ENCODE data around the gene SLC35F3.
A peak's percentile ranks its signal among the peaks of the same experiment; 100 is the strongest.

Gene SLC35F3

DNA sequence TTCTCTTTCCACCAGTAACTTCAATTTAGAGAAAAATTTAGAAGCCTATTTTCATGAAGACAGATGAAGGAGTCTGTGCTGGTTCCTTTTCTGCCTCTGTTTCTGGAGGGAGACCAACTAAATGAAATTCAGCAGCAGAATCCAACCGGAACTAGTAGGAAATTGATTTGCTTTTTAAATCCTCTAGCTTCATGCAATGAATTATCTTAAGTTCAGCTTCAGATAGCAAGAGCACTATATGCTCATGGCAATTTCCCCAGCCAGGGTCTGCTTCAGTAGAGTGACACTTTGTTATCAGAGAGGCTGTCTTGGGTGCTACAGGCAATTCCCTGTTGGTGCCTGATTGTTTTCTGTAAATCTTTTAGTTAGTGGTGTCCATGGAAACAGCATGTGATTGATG is 189.7 kb downstream of the SLC35F3 start:
- Histone ChIP-seq H2AFZ (ENCODE audit: low read length, unreplicated experiment) (no peak overlapping the region), H3K27ac (ENCODE audit: low read depth, low read length) (no peak overlapping the region), H3K27me3 (ENCODE audit: insufficient read depth, low read length) (peaks cover 13% of the 10 kb centered on the region; the same call in 1 of the 2 replicates), H3K4me3 (ENCODE audit: low read depth, low read length) (no peak overlapping the region), H3K36me3 (ENCODE audit: insufficient read depth, low read length) (no peaks in the 10 kb centered on the region), H3K4me1 (ENCODE audit: control insufficient read depth, insufficient read depth, low read length, unreplicated experiment) (no peaks in the 10 kb centered on the region), H3K79me2 (ENCODE audit: control insufficient read depth, insufficient read depth, low read length, unreplicated experiment) (no peaks in the 10 kb centered on the region)

GRCh38 chr1:234096161-234096770 is 191.8 kb downstream of the SLC35F3 start:
- H3K4me3 ChIP-seq (ENCODE audit: low read depth, low read length) = no peak overlapping the region
- no peaks in the 10 kb centered on the region for H3K79me2 ChIP-seq (ENCODE audit: control insufficient read depth, insufficient read depth, low read length, unreplicated experiment)
- no peak overlapping the region for H2AFZ ChIP-seq (ENCODE audit: low read length, unreplicated experiment)
- peaks cover 17% of the 10 kb centered on the region for H3K27me3 ChIP-seq (ENCODE audit: insufficient read depth, low read length)
- H3K27ac ChIP-seq (ENCODE audit: low read depth, low read length) = no peak overlapping the region
- H3K36me3 ChIP-seq (ENCODE audit: insufficient read depth, low read length) = no peaks in the 10 kb centered on the region
- H3K4me1 ChIP-seq (ENCODE audit: control insufficient read depth, insufficient read depth, low read length, unreplicated experiment) = no peaks in the 10 kb centered on the region

- no peaks in the 10 kb centered on the region for H3K4me1 ChIP-seq (ENCODE audit: control insufficient read depth, insufficient read depth, low read length, unreplicated experiment)
- H3K27ac ChIP-seq (ENCODE audit: low read depth, low read length) = no peak overlapping the region
- H2AFZ ChIP-seq (ENCODE audit: low read length, unreplicated experiment) = no peak overlapping the region
- H3K79me2 ChIP-seq (ENCODE audit: control insufficient read depth, insufficient read depth, low read length, unreplicated experiment) = no peaks in the 10 kb centered on the region
- H3K27me3 ChIP-seq (ENCODE audit: insufficient read depth, low read length) = peaks cover 27% of the 10 kb centered on the region
- no peak overlapping the region for H3K4me3 ChIP-seq (ENCODE audit: low read depth, low read length)
- H3K36me3 ChIP-seq (ENCODE audit: insufficient read depth, low read length) = no peaks in the 10 kb centered on the region
These were observed 198.1 kb downstream of the SLC35F3 start for GRCh38 chr1:234102583-234102982.

DNA sequence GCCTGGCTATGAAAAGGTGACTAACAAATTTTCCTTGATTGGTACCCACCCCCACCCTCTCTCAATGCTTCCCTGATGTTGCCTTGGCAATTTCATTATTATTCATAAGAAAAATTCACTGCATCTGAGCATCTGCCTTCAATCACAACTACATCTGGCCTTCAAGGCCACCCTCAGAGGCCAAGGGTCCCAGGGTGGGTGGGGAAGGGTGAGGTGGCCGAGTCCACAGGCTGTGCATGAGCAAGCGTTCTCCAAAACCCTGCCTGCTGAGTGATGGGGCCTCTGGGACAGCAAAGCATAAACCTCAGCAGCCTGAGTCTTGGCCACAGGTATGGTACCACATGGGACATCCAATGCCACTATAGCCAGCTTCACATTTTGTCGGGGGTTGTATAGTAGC is 198.7 kb downstream of the SLC35F3 start:
- H3K79me2 ChIP-seq (ENCODE audit: control insufficient read depth, insufficient read depth, low read length, unreplicated experiment) = no peaks in the 10 kb centered on the region
- H3K36me3 ChIP-seq (ENCODE audit: insufficient read depth, low read length) = no peaks in the 10 kb centered on the region
- H3K27ac ChIP-seq (ENCODE audit: low read depth, low read length) = no peak overlapping the region
- H3K4me3 ChIP-seq (ENCODE audit: low read depth, low read length) = no peak overlapping the region
- H3K27me3 ChIP-seq (ENCODE audit: insufficient read depth, low read length) = peaks cover 27% of the 10 kb centered on the region
- H2AFZ ChIP-seq (ENCODE audit: low read length, unreplicated experiment) = no peak overlapping the region
- H3K4me1 ChIP-seq (ENCODE audit: control insufficient read depth, insufficient read depth, low read length, unreplicated experiment) = no peaks in the 10 kb centered on the region

DNA sequence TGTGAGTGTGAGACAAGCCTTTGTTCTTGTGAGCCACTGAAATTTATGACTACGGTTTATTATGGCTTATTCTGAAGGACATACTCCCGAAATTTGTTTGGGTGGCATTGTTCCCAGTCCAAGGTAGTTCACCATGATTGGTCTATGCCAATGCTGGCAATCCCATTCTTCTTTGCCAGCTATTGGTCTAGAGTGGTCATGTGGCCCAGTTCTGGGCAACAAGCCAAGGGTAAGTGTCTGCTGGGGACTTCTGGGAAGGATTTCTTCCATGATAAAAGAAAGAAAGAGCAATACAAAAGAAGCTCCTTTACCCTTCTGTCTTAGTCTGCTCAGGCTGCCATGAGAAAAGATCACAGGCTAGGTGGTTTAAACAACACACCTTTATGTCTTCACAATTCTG is 201.6 kb downstream of the SLC35F3 start:
- H3K4me3 ChIP-seq (ENCODE audit: low read depth, low read length) = no peak overlapping the region
- no peaks in the 10 kb centered on the region for H3K4me1 ChIP-seq (ENCODE audit: control insufficient read depth, insufficient read depth, low read length, unreplicated experiment)
- no peaks in the 10 kb centered on the region for H3K36me3 ChIP-seq (ENCODE audit: insufficient read depth, low read length)
- H3K27ac ChIP-seq (ENCODE audit: low read depth, low read length) = no peak overlapping the region
- no peaks in the 10 kb centered on the region for H3K79me2 ChIP-seq (ENCODE audit: control insufficient read depth, insufficient read depth, low read length, unreplicated experiment)
- H2AFZ ChIP-seq (ENCODE audit: low read length, unreplicated experiment) = no peak overlapping the region
- peaks cover 30% of the 10 kb centered on the region for H3K27me3 ChIP-seq (ENCODE audit: insufficient read depth, low read length)

DNA sequence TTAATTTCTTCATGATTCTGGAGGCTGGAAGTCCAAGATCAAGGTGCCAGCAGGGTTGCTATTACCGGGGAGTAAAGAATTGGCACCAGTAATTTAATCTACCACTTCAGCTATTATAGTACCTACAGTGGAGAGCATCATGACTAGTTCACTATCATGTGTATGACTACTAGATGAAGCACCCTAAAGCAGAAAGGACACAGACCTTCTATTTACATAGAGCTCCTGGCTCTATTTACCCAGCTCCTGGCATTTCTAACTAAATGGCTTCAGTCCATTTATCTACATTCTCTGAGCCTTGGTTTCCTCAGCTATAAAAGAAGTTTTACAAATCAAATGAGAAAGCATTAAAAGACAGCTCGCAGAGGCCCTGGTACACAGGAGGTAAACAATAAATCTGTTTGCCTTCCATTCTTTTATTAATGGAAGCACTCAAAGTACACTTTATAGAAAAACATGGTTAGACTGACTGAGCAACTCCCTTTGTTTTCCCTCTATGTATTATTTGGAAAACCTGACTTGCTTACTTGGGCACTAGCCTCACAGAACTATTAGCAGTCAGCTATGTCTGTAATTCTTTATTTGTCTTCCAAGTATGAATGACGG is 203.0 kb downstream of the SLC35F3 start:
- no peaks in the 10 kb centered on the region for H3K4me1 ChIP-seq (ENCODE audit: control insufficient read depth, insufficient read depth, low read length, unreplicated experiment)
- H3K36me3 ChIP-seq (ENCODE audit: insufficient read depth, low read length) = no peaks in the 10 kb centered on the region
- peaks cover 20% of the 10 kb centered on the region; the same call in 1 of the 2 replicates for H3K27me3 ChIP-seq (ENCODE audit: insufficient read depth, low read length)
- H3K4me3 ChIP-seq (ENCODE audit: low read depth, low read length) = no peak overlapping the region
- H3K79me2 ChIP-seq (ENCODE audit: control insufficient read depth, insufficient read depth, low read length, unreplicated experiment) = no peaks in the 10 kb centered on the region
- no peak overlapping the region for H3K27ac ChIP-seq (ENCODE audit: low read depth, low read length)
- H2AFZ ChIP-seq (ENCODE audit: low read length, unreplicated experiment) = no peak overlapping the region

DNA sequence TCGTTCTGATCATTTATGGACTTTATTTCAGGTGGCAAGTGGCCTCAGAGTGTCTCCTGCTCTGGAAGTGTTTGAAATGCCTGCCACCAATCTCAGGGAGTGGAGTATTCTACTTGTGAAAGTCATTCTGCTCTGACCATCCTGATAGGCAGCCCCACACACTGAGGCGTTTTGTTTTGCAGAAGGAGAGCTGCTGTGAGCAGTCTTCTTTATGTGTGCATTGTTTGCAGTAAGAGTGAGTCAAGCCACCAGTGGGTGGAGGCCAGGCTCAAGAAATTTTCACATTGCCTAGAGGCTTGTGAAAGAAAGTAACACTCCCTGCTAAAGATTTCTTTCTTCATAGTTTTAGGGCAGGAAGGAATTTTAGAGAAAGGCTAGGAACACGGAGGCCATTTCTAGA is 204.4 kb downstream of the SLC35F3 start:
- Histone ChIP-seq H3K27ac (ENCODE audit: low read depth, low read length) (no peak overlapping the region), H3K27me3 (ENCODE audit: insufficient read depth, low read length) (peaks cover 16% of the 10 kb centered on the region; the same call in 1 of the 2 replicates), H2AFZ (ENCODE audit: low read length, unreplicated experiment) (no peak overlapping the region), H3K4me3 (ENCODE audit: low read depth, low read length) (no peak overlapping the region), H3K79me2 (ENCODE audit: control insufficient read depth, insufficient read depth, low read length, unreplicated experiment) (no peaks in the 10 kb centered on the region), H3K4me1 (ENCODE audit: control insufficient read depth, insufficient read depth, low read length, unreplicated experiment) (no peaks in the 10 kb centered on the region), H3K36me3 (ENCODE audit: insufficient read depth, low read length) (no peaks in the 10 kb centered on the region)

GRCh38 chr1:234109840-234110239 is 205.4 kb downstream of the SLC35F3 start:
- H3K27me3 ChIP-seq (ENCODE audit: insufficient read depth, low read length) = peaks cover 20% of the 10 kb centered on the region; the same call in 1 of the 2 replicates
- H2AFZ ChIP-seq (ENCODE audit: low read length, unreplicated experiment) = no peak overlapping the region
- no peaks in the 10 kb centered on the region for H3K36me3 ChIP-seq (ENCODE audit: insufficient read depth, low read length)
- no peak overlapping the region for H3K4me3 ChIP-seq (ENCODE audit: low read depth, low read length)
- no peaks in the 10 kb centered on the region for H3K79me2 ChIP-seq (ENCODE audit: control insufficient read depth, insufficient read depth, low read length, unreplicated experiment)
- H3K27ac ChIP-seq (ENCODE audit: low read depth, low read length) = no peak overlapping the region
- no peaks in the 10 kb centered on the region for H3K4me1 ChIP-seq (ENCODE audit: control insufficient read depth, insufficient read depth, low read length, unreplicated experiment)

DNA sequence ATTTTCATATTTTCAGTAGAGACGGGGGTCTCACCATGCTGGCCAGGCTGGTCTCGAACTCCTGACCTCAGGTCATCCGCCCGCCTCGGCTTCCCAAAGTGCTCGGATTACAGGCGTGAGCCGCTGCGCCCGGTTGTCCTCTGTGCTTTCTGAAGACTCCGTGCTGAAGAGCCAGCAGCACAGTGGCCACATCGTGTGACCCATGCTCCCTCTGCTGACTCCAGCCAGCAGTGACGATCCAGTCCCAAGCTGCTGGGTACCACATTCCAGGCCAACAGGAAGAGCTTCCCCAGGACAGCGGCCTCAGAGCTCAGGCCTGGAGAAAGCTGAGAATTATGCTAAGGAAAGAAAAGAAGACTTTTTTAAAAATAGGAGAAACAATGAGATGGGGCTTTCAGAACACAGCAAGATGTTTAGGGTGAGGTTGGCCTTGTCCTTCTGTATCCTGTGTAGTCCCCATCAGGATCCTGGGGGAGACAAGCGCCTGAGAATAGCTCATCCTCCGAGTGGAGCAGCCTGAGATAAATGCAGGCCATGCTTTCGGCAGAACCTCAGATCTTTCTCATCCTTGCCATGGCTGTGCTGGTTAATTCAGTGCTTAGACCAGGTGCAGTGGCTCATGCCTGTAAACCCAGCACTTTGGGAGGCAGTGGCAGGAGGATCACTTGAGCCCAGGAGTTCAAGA is 207.1 kb downstream of the SLC35F3 start:
- H3K79me2 ChIP-seq (ENCODE audit: control insufficient read depth, insufficient read depth, low read length, unreplicated experiment) = no peaks in the 10 kb centered on the region
- H3K4me1 ChIP-seq (ENCODE audit: control insufficient read depth, insufficient read depth, low read length, unreplicated experiment) = no peaks in the 10 kb centered on the region
- H3K4me3 ChIP-seq (ENCODE audit: low read depth, low read length) = no peak overlapping the region
- peaks cover 21% of the 10 kb centered on the region; the same call in 1 of the 2 replicates for H3K27me3 ChIP-seq (ENCODE audit: insufficient read depth, low read length)
- H2AFZ ChIP-seq (ENCODE audit: low read length, unreplicated experiment) = no peak overlapping the region
- H3K36me3 ChIP-seq (ENCODE audit: insufficient read depth, low read length) = no peaks in the 10 kb centered on the region
- no peak overlapping the region for H3K27ac ChIP-seq (ENCODE audit: low read depth, low read length)

- Histone ChIP-seq H3K4me1 (ENCODE audit: control insufficient read depth, insufficient read depth, low read length, unreplicated experiment) (no peaks in the 10 kb centered on the region), H2AFZ (ENCODE audit: low read length, unreplicated experiment) (peak overlapping the region; percentile 62), H3K36me3 (ENCODE audit: insufficient read depth, low read length) (no peaks in the 10 kb centered on the region), H3K27ac (ENCODE audit: low read depth, low read length) (no peak overlapping the region), H3K27me3 (ENCODE audit: insufficient read depth, low read length) (peaks cover 25% of the 10 kb centered on the region; the same call in 1 of the 2 replicates), H3K4me3 (ENCODE audit: low read depth, low read length) (peak overlapping the region; percentile 74), H3K79me2 (ENCODE audit: control insufficient read depth, insufficient read depth, low read length, unreplicated experiment) (no peaks in the 10 kb centered on the region)
These were observed 210.3 kb downstream of the SLC35F3 start for GRCh38 chr1:234114648-234115307.

All from ACC112 (cell line).